ENCODE measurements around the gene ENDOG. TPM values are rescaled to one million over a fixed set of nuclear protein-coding genes. Genes with fewer than 3 reads are reported as not detected.
"Not testable (repeated sequence)": the region's sequence is repeated elsewhere in the genome, so short reads cannot be mapped to it uniquely, and the experiment has no call there.

The ENDOG gene
- total RNA-seq, 6 experiments from 2014 or later: 16.0 to 23.7 (median 17.0) TPM

- Mint-ChIP-seq H3K4me1 (ENCODE audit: low read depth) (peaks cover 15% of the 10 kb centered on the region), H3K9me3 (peaks cover 9% of the 10 kb centered on the region; the same call in 1 of the 2 replicates), H3K27ac (peak within 1 kb of the TSS; percentile 92), H3K27me3 (ENCODE audit: insufficient read depth) (no peaks in the 10 kb centered on the region; the same call in 1 of the 2 replicates), H3K36me3 (ENCODE audit: low read depth) (no peaks in the 10 kb centered on the region; the same call in 1 of the 2 replicates), H3K4me3 (peak within 1 kb of the TSS; percentile 96)
- TF ChIP-seq, protein P1, sequence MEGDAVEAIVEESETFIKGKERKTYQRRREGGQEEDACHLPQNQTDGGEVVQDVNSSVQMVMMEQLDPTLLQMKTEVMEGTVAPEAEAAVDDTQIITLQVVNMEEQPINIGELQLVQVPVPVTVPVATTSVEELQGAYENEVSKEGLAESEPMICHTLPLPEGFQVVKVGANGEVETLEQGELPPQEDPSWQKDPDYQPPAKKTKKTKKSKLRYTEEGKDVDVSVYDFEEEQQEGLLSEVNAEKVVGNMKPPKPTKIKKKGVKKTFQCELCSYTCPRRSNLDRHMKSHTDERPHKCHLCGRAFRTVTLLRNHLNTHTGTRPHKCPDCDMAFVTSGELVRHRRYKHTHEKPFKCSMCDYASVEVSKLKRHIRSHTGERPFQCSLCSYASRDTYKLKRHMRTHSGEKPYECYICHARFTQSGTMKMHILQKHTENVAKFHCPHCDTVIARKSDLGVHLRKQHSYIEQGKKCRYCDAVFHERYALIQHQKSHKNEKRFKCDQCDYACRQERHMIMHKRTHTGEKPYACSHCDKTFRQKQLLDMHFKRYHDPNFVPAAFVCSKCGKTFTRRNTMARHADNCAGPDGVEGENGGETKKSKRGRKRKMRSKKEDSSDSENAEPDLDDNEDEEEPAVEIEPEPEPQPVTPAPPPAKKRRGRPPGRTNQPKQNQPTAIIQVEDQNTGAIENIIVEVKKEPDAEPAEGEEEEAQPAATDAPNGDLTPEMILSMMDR (IDR thresholded peaks at IDR 0.05): no peak
- peak; percentile 75 for DNase-seq
Observed at GRCh38 chr9:128771745-128772519, 46.4 kb upstream of the ENDOG start, which contains the start of gene ZER1. ZER1 (minus strand) TSS chr9:128771927; CDS start chr9:128755565, 16,362 bp downstream.

- Mint-ChIP-seq H3K4me3 (no peak overlapping the region), H3K4me1 (ENCODE audit: low read depth) (peaks cover 15% of the 10 kb centered on the region), H3K27me3 (ENCODE audit: insufficient read depth) (no peaks in the 10 kb centered on the region; the same call in 1 of the 2 replicates), H3K9me3 (peaks cover 9% of the 10 kb centered on the region; the same call in 1 of the 2 replicates), H3K27ac (peak overlapping the region; percentile 45), H3K36me3 (ENCODE audit: low read depth) (no peaks in the 10 kb centered on the region; the same call in 1 of the 2 replicates)
- no peak for DNase-seq
- TF ChIP-seq, protein P1 (IDR thresholded peaks at IDR 0.05): no peak
Observed at GRCh38 chr9:128773049-128773448, 45.3 kb upstream of the ENDOG start.

DNA sequence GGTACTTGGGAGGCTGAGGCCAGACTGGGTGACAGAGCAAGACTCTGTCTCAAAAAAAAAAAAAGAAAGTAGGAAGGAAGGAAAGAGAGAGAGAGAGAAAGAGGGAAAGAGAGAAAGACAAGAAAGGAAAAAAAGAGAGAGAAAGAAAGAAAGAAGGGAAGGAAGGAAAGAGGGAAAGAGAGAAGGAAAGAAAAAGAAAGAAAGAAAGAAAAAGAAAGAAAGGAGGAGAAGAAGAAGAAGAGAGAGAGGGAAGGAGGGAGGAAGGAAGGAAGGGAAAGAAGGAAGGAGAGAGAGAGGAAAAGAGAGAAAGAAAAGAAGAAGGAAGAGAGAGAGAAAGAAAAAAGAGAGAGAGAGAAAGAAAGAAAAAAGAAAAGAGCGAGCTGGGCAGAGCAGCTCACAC is 43.5 kb upstream of the ENDOG start:
- Mint-ChIP-seq H3K36me3 (ENCODE audit: low read depth) (no peaks in the 10 kb centered on the region; the same call in 1 of the 2 replicates), H3K4me1 (ENCODE audit: low read depth) (peaks cover 13% of the 10 kb centered on the region), H3K9me3 (peaks cover 16% of the 10 kb centered on the region), H3K27ac (no peak overlapping the region), H3K27me3 (ENCODE audit: insufficient read depth) (no peaks in the 10 kb centered on the region; the same call in 1 of the 2 replicates), H3K4me3 (no peak overlapping the region)
- TF ChIP-seq, protein P1 (IDR thresholded peaks at IDR 0.05): no peak
- no peak for DNase-seq

DNA sequence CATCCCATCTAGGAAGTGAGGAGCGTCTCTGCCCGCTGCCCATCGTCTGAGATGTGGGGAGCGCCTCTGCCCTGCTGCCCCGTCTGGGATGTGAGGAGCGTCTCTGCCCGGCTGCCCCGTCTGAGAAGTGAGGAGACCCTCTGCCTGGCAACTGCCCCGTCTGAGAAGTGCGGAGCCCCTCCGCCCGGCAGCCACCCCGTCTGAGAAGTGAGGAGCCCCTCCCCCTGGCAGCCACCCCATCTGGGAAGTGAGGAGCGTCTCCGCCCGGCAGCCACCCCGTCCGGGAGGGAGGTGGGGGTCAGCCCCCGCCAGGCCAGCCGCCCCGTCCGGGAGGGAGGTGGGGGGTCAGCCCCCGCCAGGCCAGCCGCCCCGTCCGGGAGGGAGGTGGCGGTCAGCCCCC is 38.2 kb upstream of the ENDOG start:
- not testable (repeated sequence) for DNase-seq; H3K27me3 Mint-ChIP-seq (ENCODE audit: insufficient read depth); H3K36me3 Mint-ChIP-seq (ENCODE audit: low read depth); H3K27ac Mint-ChIP-seq; H3K4me1 Mint-ChIP-seq (ENCODE audit: low read depth); H3K4me3 Mint-ChIP-seq
- H3K9me3 Mint-ChIP-seq: peaks cover 22% of the 10 kb centered on the region

- Mint-ChIP-seq H3K36me3 (ENCODE audit: low read depth) (no peaks in the 10 kb centered on the region), H3K9me3 (peaks cover 13% of the 10 kb centered on the region), H3K27me3 (ENCODE audit: insufficient read depth) (no peaks in the 10 kb centered on the region), H3K4me1 (ENCODE audit: low read depth) (peaks cover 9% of the 10 kb centered on the region), H3K27ac (no peak overlapping the region), H3K4me3 (no peak overlapping the region)
- TF ChIP-seq, protein P1 (IDR thresholded peaks at IDR 0.05): no peak
- no peak for DNase-seq
Observed at GRCh38 chr9:128781187-128782070, 36.9 kb upstream of the ENDOG start.
